Muscle of arm (tissue), 14 donors: ENCODE results near the gene PTPRCAP. TPM values are rescaled to one million over a fixed set of nuclear protein-coding genes. Genes with fewer than 3 reads are reported as not detected.
A peak's percentile ranks its signal among the peaks of the same experiment; 100 is the strongest.
"Not testable (repeated sequence)": the region's sequence is repeated elsewhere in the genome, so short reads cannot be mapped to it uniquely, and the experiment has no call there.

ENCODE experiments used
- DNase-seq: peaks from one replicate; pipeline ENCODE4 v3.0.0-alpha.2; 2013
- long read RNA-seq, 11 donors: transcript quantifications; one replicate each; lab custom pipeline, GENCODE V29; 2026
- polyA plus RNA-seq, 12 donors: library from polyadenylated mRNA; unstranded; fragments of 120-200 nt; gene quantifications; one replicate each; pipeline ENCODE4 v1.2.1, GENCODE V29; 2013; ENCODE audit not compliant: insufficient read length in 12 of 12

PTPRCAP gene
- 1 to 10 TPM in 4 of 12 donors, under 1 TPM in 6, not detected in 2; 0.50 to 7.2 (median 0.84) TPM for polyA plus RNA-seq
- long read RNA-seq, donor 1, partial matches to known transcripts, result 0 of 2 reads
- long read RNA-seq, donor 1, other reads (novel, unspliced or antisense), result 0 of 2 reads
- long read RNA-seq, donor 2, partial matches to known transcripts, result 0 of 2 reads
- long read RNA-seq, donor 2, other reads (novel, unspliced or antisense), result 0 of 2 reads
- long read RNA-seq, donor 3, result 0 reads
- long read RNA-seq, donor 4, partial matches to known transcripts, result 0 of 2 reads
- long read RNA-seq, donor 4, other reads (novel, unspliced or antisense), result 0 of 2 reads
- long read RNA-seq, donor 5, result 0 reads
- long read RNA-seq, donor 6, partial matches to known transcripts, result 0 of 2 reads
- long read RNA-seq, donor 6, other reads (novel, unspliced or antisense), result 0 of 2 reads
- long read RNA-seq, donor 7, result 0 reads
- long read RNA-seq, donor 8, partial matches to known transcripts, result 0 of 1 reads
- long read RNA-seq, donor 8, other reads (novel, unspliced or antisense), result 0 of 1 reads
- long read RNA-seq, donor 9, partial matches to known transcripts, result 0 of 2 reads
- long read RNA-seq, donor 9, other reads (novel, unspliced or antisense), result 0 of 2 reads
- long read RNA-seq, donor 10, partial matches to known transcripts, result 0 of 2 reads
- long read RNA-seq, donor 10, other reads (novel, unspliced or antisense), result 0 of 2 reads
- long read RNA-seq, donor 11, result 0 reads

- no peak for DNase-seq
Observed at GRCh38 chr11:67437082-67437808, at the start of gene PTPRCAP. TSS of gene PTPRCAP (minus strand) at chr11:67437682. CDS start at chr11:67437619, 63 bp downstream.

GRCh38 chr11:67486481-67487195 lies 49.2 kb upstream of the PTPRCAP start:
- DNase-seq, result no peak

GRCh38 chr11:67485873-67486361 lies 48.4 kb upstream of the PTPRCAP start:
- DNase-seq, result not testable (repeated sequence)

GRCh38 chr11:67484847-67485311 lies 47.4 kb upstream of the PTPRCAP start:
- DNase-seq, result no peak

- DNase-seq, result no peak
Observed at GRCh38 chr11:67483831-67484665, 46.6 kb upstream of the PTPRCAP start.

GRCh38 chr11:67482827-67483798 lies 45.6 kb upstream of the PTPRCAP start, which contains the start of gene AIP:
TSS of gene AIP (plus strand) at chr11:67483026. CDS start at chr11:67483159, 133 bp downstream.
- DNase-seq, result peak; percentile 99

- no peak for DNase-seq
Observed at GRCh38 chr11:67482275-67482826, 44.9 kb upstream of the PTPRCAP start.

GRCh38 chr11:67477344-67478050 lies 40.0 kb upstream of the PTPRCAP start:
- DNase-seq, result not testable (repeated sequence)

GRCh38 chr11:67476692-67477091 lies 39.2 kb upstream of the PTPRCAP start:
- not testable (repeated sequence) for DNase-seq

- DNase-seq, result no peak
Observed at GRCh38 chr11:67472882-67473281, 35.4 kb upstream of the PTPRCAP start.

GRCh38 chr11:67470337-67471002 lies 33.0 kb upstream of the PTPRCAP start:
- no peak for DNase-seq

GRCh38 chr11:67469508-67469811 lies 32.0 kb upstream of the PTPRCAP start:
- no peak for DNase-seq

- peak; percentile 91 for DNase-seq
Observed at GRCh38 chr11:67468759-67469507, 31.5 kb upstream of the PTPRCAP start, which contains the start of gene TMEM134. TSS of gene TMEM134 (minus strand) at chr11:67469251. CDS start at chr11:67469192, 59 bp downstream.

- no peak for DNase-seq
Observed at GRCh38 chr11:67468456-67468758, 30.9 kb upstream of the PTPRCAP start.

- DNase-seq, result no peak
Observed at GRCh38 chr11:67468056-67468455, 30.6 kb upstream of the PTPRCAP start.

GRCh38 chr11:67466962-67467771 lies 29.7 kb upstream of the PTPRCAP start:
- no peak for DNase-seq
